ENCODE measurements around the gene WNT8A.
A peak's percentile ranks its signal among the peaks of the same experiment; 100 is the strongest.

WNT8A gene

DNA sequence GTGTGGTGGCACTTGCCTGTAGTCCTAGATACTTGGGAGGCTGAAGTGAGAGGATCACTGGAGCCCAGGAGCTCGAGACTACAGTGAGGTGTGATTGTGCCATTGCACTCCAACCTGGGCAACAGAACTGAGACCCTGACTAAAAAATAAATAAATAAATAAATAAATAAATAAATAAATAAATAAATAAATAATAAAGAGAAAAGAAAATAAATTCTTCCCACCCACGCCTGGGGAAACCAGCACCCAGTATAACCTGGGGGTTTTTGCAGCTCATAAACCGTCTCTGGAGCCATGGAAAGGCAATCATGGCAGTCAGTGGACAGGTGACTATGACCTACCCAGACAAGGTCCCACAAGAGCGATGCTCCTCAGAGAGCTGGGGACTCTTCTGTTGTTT is 7.9 kb downstream of the WNT8A start:
- DNase-seq (ENCODE audit: low read depth in 2 of 2), result no peak

DNA sequence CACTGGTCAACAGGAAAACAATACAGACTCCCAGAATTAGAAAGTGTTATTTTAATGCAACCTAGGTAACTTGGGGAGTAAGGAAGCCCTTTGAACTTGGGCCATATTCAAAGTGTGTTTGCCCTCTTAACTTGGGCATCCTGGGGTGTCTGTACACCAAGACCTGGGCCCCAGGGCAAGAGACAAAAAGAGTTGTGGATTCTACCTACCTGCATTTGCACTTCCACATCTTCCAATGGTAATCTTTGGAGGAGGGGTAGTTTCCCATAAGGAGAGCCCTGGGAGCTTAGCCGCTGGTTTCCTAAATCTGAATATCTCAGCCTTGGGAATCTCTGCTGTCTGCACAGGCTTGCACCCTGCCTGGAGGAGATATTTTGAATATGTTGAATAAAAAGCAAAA is 8.5 kb downstream of the WNT8A start:
- no peak for DNase-seq (ENCODE audit: low read depth in 2 of 2)

DNA sequence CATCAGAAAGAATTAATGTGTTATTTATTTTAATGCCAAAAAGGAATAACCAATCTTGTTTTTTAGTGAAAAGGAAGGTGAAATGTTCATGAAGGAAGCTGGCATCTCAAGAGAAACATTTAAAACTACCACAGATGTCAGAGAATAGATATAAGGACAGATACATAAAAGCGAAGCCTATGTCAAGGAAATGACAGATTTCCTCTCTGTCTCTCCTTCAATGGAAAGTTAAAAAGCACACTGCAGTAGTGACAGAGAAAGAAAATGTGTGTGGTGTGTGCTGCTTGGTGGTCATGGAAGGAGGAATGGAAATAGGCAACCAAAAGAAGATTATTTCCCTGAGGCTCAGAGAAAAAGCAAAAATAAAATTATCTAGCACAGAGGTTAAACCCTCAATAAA is 9.2 kb downstream of the WNT8A start:
- no peak for DNase-seq (ENCODE audit: low read depth in 2 of 2)

DNA sequence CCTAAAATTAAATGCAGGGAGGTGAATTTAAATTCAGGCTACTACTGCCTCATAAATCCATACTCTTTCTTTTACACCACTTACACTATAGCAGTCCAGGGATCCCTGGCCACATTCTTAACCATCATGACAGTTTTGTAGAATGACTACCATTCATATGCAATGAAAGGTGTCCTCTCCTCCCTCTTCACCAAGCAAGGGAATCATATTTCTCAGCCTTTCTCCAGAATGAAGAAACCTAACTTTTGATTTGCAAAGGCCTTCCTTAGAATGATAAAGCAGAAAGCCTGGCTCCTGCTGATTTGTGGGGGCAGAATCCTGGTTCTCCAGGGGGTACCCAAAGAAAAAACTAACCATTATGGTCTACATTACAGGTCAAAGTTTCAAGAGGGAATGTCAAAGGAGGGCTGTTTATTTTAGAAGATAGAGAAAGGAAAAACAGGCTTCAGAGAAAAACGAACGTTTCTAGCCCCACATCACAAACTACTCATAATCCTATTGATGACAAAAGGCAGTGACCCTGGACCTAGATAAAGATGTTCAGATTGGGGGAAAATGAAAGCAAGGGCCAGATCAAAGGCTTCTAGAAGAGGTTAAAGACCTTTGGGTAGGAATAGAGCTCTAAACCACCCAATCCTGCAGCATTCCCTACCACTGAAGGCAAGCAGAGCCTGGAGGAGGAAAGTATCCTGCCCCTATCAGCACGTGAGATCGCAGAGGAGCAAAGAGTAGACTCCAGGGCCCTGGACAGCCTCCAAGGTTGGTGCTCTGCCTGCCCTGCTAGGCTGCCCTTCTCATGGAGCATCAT is 11.5 kb downstream of the WNT8A start:
- no peak for DNase-seq (ENCODE audit: low read depth in 2 of 2)

DNA sequence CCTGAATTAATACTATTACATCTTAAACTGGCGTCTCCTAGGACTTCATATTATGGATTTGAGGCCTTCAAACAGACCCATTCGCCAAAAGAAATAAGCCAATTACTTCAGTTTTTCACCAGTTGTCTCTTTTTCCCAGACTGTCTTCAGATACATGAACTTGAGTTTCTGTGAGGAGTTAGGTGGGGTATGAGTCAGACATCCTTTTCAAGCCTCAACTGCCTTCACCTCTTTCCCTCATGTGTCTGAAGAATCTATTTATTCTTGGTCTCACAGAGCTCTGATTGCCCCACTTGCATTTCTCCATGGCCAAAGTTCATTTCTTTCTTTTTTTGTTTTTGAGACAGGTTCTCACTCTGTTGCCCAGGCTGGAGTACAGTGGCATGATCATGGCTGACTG is 12.5 kb downstream of the WNT8A start:
- no peak for DNase-seq (ENCODE audit: low read depth in 2 of 2)

DNA sequence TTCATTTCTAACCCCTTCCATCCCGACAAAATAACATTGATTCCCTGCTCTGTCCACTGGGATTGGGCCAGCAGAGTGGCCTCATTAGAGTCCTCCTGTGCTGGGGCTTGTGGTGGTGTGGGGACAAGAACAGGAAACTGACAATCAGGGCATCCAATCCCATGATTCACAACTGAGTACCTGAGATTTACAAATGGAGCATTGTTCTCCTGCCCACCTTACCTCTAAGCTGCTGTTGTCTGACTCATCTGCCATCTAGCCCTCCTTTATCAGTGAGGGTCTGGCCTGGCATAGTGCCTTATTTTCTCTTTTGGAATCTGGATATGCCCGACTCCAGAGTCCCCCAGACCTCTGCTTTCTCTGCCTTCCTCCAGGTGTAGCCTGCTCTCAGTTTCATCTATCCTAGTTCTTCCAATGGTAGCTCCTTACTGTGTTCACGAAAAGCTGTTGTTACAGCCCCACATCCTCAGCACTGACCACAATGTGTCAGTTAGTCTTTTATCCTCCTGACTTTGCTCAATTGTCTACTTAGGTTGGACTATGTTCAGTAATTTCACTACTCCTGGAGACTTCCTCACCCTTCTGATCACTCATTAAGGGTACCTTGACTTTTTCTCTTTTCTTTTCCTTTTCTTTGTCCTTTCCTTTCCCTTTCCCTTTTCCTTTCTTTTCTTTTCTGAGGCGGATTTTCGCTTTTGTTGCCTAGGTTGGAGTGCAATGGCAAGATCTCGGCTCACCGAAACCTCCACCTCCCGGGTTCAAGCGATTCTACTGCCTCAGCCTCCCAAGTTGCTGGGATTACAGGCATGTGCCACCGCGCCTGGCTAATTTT is 13.4 kb downstream of the WNT8A start:
- DNase-seq (ENCODE audit: low read depth in 2 of 2), result no peak

DNA sequence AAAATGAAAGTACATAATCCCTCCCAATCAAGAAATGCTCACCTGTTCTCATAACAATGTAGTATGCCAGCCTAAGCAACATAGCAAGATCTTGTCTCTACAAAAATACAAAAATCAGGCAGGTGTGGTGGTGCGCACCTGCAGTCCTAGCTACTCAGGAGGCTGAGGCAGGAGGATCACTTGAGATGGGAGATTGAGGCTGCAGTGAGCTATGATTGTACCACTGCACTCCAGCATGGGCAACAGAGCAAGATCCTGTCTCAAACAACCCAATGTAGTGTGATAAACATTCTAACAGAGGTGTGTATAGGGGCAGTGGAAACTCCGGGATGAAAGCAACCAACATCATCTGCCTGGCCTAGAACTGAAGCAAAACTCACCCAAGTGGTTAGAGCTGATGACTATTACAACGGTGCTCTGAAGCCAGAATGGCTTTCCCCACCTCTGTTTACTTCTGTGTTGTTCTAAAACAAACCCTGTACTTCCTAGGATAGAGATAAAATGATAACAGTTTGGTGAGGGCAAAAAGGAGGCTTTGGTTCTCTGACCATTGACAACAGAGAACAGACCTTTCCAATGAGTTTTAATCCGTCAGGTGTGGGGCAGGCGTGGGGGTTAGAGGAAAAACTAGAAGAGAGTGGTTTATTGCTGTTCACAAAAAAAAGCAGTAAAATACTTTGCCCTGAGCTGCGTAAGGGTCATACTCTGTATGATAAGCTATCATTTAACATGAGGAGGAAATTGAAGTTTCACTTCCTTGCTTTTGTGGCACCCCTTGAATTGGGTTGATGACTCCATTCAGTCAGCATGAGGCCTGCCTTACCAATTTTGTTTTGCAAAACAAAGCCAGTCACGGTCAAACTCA is 18.9 kb downstream of the WNT8A start:
- no peak for DNase-seq (ENCODE audit: low read depth in 2 of 2)

DNA sequence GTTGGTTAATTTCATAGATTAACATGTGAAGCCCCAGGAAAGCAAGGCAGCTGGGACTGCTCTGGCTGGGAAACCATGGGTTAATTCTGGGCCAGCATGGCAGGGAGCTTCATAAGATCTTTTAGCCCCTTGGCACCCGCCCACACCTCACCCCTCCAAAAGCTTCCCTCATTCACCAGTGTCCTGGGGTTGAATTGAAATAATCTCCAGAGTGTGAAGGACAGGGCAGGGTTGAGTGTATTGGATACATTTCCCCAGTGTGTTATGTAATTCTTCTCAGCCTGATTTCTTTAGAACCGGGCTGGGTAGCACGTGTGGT is 19.4 kb downstream of the WNT8A start:
- no peak for DNase-seq (ENCODE audit: low read depth in 2 of 2)

DNA sequence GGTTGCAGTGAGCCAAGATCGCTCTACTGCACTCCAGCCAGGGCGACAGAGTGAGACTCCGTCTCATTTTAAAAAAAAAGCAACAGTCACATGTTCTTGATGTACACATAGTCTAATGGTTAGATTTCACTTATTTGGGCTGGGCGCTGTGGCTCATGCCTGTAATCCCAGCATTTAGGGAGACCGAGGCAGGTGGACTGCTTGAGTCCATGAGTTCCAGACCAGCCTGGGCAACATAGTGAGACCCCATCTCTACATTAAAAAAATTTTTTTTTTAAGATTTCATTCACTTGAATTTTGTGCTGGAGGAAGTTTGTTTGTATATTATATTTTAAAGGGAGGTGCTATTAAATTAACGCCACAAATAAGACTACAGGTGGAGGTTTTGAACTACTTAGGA is 21.9 kb downstream of the WNT8A start:
- no peak for DNase-seq (ENCODE audit: low read depth in 2 of 2)

DNA sequence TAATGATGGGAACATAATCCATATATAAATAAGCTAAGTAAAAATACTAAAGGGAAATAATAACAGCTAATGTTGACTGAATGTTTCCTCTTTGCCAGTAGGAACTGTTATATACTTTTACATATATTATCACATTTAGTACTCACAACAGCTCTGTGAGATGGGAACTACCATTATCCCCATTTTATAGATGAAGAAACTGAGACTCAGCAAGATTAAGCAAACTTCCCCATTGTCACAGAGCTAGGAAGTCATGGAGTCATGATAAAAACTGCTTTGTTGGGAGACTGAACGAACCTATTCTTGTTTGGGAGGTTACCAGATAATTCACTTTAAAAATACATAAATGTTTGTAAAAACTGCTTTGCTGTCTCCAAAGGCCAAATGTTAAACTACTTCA is 23.4 kb downstream of the WNT8A start:
- no peak for DNase-seq (ENCODE audit: low read depth in 2 of 2)

DNA sequence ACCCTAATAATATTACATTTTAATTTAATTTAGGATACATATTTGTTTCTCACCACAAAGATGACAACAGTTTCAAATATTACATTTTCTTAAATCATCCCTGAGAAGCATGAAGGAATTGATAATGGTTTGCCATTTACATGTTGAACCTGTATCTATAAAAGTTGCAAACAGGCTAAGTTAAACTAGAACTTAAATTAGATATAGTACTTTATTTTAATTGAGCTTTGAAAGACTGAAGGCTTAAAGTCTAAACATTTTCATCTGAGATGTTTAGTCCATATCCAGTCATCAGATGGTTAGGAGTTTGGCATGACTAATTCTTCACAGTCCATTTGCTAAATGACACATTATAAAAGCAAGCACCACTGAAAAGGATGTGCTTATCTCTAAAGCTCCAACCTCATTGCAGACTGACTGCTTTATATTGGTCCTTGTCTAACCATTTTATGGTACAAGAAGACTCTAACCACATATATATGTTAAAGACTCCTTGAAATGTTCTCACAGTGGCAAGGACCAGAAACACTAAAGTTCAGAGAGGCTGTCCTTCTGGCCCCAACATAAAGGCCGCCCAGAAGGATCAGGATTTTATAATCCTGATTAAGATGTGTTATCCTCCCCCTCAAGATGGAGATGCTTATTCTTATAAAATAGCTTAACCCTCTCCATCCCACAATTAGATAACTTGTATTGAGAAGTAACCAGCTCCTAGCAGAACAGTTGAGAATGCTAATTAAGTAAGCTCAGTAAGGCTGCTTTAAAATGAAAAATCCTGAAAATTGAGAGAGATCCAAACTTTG is 25.8 kb downstream of the WNT8A start:
- DNase-seq (ENCODE audit: low read depth in 2 of 2), result no peak

DNA sequence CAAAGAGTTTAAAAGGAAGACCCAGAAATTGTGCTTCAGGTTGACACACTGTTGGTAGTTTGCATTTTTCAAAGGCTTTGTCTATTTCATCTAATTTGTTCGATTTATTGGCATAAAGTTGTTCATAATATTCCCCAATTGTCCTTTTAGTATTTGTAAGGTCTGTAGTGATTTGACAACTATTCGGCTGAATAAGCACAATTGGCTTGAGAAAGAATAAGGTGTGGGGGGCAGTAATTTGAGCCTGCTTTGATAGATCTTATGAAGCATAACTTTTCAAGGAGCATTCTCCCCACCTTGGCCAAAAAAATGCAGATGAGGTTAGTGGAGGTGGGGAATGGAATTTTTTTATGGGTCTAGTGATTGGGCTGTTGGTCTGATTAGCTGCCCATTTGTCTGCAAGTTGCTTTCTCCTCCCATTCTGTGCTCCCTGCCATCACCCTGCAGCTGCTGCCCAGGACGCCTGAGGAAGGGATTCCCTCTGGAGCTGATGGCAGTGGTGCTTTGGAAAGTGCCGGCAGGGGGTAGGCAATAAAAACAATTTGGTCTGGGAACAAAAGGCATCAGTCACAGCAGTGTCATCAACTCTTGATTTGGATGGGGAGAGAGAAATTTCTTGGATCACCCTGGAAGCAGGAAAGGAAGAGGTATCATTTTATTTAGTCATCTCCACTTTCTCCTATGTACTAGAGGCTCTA is 26.6 kb downstream of the WNT8A start:
- no peak for DNase-seq (ENCODE audit: low read depth in 2 of 2)

DNA sequence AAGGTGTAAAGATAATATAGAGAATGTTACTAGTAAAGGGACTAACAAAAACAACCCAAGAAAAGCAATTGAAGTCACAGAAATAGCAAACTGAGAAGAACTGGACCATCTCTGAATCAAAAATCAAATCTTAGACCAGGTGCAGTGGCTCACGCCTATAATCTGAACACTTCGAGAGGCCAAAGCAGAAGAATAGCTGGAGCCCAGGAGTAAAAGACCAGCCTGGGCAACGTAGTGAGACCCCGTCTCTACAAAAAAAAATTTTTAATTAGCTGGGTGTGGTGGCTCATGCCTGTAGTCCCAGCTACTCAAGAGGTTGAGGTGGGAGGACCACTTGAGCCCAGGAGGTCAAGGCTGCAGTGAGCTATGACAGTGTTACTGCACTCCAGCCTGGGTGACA is 27.3 kb downstream of the WNT8A start:
- DNase-seq (ENCODE audit: low read depth in 2 of 2), result no peak

DNA sequence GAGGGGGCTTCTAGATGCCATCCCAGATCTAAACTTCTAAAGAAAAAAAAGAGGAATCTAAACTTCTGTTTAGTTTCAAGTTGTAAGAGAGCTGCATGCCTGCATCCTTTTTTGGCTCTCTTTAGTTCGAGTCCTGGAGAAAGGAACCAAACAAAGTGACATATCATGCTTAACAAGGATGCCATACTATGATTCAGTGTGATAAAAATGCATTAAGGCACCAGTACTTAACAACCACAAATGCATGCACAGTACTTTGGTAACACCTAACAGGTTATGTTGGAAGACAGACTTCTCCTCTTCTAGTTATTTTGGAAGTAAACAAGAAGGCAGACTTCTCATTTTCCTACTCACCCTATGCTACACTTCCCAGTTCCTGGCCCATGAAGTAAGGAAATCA is 28.1 kb downstream of the WNT8A start:
- no peak for DNase-seq (ENCODE audit: low read depth in 2 of 2)

DNA sequence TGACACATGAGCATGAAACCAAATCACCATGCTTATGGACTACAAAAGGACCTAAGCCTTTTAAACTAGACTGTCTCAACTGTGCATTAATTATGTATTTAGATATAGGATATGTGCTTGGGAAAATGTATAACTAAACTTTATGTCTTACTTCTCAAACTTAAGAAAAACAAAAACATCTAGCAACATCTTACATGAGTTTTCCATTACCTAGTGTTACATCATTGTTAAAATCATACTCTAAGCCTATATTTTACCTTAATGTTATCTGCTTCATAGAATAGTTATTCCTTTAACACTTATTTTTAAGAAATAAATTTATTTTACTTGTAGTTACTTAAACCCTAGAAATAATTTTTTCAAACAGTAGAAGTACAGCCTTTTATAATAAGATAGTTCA is 31.4 kb downstream of the WNT8A start:
- DNase-seq (ENCODE audit: low read depth in 2 of 2), result no peak

DNA sequence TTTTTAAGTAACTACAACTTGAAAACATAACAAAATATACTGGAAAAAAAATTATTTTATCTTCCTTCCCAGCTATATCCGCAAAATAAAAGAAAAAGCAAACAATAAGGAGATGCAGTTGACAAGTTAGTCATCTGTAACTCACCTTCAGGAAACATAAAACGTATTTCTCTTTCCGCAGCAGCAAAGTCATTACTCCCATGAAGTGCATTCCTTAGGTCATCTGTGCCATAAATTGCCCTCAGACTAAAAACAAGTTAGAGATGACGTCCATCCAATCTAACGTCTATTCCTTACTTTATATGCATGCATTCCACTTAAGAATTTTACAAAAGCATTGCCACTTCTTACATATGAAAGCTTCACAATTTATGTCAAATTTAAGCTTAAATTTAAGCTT is 44.5 kb downstream of the WNT8A start:
- no peak for DNase-seq (ENCODE audit: low read depth in 2 of 2)

DNA sequence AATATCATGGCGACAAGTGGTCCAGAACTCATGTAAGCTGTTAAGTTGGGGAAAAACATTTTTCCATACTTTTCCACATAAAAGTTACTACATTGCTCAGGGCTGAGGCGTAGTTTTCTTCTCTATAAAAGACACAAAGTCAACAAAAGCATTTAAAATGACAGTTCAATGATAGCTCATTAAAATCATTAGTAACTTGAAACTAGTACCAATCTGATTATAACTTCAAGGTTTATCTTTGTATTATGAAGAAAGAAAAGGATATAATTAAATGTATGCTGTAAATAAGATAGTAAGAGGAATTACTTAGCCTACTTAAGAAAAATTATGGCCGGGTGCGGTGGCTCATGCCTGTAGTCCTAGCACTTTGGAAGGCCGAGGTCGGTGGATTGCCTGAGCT is 45.5 kb downstream of the WNT8A start:
- DNase-seq (ENCODE audit: low read depth in 2 of 2), result no peak

DNA sequence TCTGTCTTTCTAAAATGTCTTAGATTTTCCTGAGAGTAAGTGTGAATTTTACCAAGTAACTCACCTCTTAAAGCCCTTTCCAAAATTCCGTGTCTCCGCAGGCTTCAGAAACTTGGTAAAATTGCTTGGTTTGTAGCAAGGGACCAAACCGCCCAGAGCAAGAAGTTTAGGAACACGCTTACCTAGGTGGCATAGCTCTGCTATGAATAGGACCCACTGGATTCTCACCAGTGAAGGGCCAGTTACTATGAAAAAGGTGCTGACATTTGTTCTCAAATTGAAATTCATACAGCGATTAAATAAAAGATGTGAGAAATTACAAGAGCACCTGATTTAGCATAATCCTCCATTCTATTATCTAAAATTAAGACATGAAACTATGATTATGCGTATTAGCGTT is 48.7 kb downstream of the WNT8A start:
- DNase-seq (ENCODE audit: low read depth in 2 of 2), result no peak

DNA sequence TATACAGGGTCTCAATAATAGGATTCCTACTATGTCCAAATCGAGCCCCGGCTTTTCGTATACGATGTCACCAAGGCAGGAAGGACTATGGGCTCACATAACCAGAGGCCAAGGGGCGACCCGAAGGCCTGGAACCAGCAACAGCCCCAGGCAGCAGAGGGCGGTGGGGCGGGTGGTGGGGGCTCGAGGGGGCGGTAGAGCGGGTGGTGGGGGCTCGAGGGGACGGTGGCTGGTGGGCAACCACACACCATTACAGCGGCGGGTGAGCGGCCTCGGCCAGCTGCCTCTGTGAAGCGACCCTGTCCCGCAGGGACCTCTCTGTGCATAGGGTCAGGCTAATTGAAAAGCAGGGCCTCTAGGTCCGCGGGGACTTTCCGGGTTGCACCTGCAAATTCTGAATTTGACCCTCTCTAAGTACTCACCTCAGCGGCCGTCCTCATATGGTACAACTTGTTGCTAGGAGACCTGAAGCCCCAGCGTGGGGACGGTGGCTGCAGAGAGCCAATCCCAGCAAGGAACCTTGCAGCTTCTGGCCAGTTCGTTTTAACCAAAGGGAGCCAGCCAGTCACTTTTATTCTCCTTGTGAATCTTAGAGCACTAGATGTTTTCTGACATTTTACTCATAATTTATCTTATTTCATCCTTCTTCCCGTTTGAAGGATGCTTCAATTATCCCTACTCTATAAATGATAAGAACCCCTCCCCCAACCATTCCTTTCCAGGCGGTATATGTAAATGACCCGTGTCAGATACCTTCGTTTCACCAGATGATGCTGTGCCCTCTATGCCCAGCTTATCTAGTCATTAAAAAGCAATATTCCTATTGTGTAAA is 55.3 kb downstream of the WNT8A start, which contains the start of gene NME5:
Gene NME5, minus strand, starts transcription at position 480 of the 832 bp plus-strand sequence. CDS start 648 bp downstream, outside the sequence.
- DNase-seq (ENCODE audit: low read depth in 2 of 2), result peak; percentile 7 to 8

DNA sequence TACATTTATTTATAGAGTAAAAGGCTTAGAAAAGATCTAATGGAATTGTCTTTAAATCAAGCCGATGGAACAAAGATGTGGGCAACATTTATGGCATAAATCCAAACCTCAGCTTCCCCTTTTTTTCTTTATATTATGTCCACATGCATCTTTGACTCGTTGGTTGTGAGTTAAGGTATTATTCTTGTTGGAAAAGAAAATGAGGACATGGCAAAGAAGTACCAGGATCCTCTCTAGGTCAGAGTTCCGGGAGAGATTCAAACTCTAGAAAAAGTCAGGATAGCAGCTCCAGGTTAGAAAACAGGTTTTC is 55.9 kb downstream of the WNT8A start:
- no peak for DNase-seq (ENCODE audit: low read depth in 2 of 2)

All from fibroblast of skin of left quadriceps (primary cell).